CD14-positive monocyte (primary cell): Measurements from ENCODE around the gene RAPGEF5. TPM values are rescaled to one million over a fixed set of nuclear protein-coding genes. Genes with fewer than 3 reads are reported as not detected.

Experiments used
- DNase-seq, 3 donors: peaks; one replicate each; pipeline ENCODE4 v3.0.0-alpha.2; 2011 to 2022
- H2AFZ ChIP-seq: 2 replicates; pipeline ENCODE4 v1.6.0; 2012; ENCODE audit warnings: mild to moderate bottlenecking, low read depth, low read length, inconsistent platforms; ENCODE audit not compliant: insufficient read depth, poor library complexity, severe bottlenecking
- H3K27ac ChIP-seq, 2 donors: 1 replicate in 1 of 2; 2 replicates in 1 of 2; pipeline ENCODE4 v1.5.1; 2012 to 2013; ENCODE audit warnings: low read length in 2 of 2, control low read depth in 1 of 2, inconsistent platforms in 1 of 2, low read depth in 1 of 2, mild to moderate bottlenecking in 1 of 2
- H3K27me3 ChIP-seq, 2 donors: one replicate each; pipeline versions ENCODE4 v1.6.0 to v1.6.1; 2011 to 2013; ENCODE audit warnings: low read length in 2 of 2; ENCODE audit not compliant: control insufficient read depth in 2 of 2, insufficient read depth in 2 of 2
- H3K36me3 ChIP-seq, 2 donors: replicated peaks in 1 of 2; 1 replicate in 1 of 2; 2 replicates in 1 of 2; pipeline versions ENCODE4 v1.5.1 to v1.6.1; 2012 to 2013; ENCODE audit warnings: low read length in 2 of 2, control low read depth in 1 of 2, inconsistent platforms in 1 of 2, mild to moderate bottlenecking in 1 of 2; ENCODE audit not compliant: insufficient read depth in 2 of 2, control insufficient read depth in 1 of 2
- H3K4me1 ChIP-seq, 2 donors: 1 replicate in 1 of 2; 2 replicates in 1 of 2; pipeline versions ENCODE4 v1.5.1 to v1.6.1; 2012 to 2013; ENCODE audit warnings: low read length in 2 of 2, control low read depth in 1 of 2, inconsistent platforms in 1 of 2, mild to moderate bottlenecking in 1 of 2, moderate library complexity in 1 of 2; ENCODE audit not compliant: insufficient read depth in 2 of 2, control insufficient read depth in 1 of 2
- H3K4me2 ChIP-seq: replicated peaks from 2 replicates; pipeline ENCODE3; 2012; ENCODE audit warnings: low read length, moderate library complexity, mild to moderate bottlenecking; ENCODE audit not compliant: poor library complexity, severe bottlenecking; ENCODE audit errors: extremely low read depth
- H3K4me3 ChIP-seq, 3 experiments: fragments of 200-600 bp in 1 of 3; sonication (generic) in 1 of 3; replicated peaks in 1 of 3; 1 replicate in 2 of 3; 2 replicates in 1 of 3; pipeline ENCODE4 v1.5.1; 2011 to 2013; ENCODE audit warnings: low read length in 3 of 3, mild to moderate bottlenecking in 3 of 3, control low read depth in 2 of 3, low read depth in 2 of 3, inconsistent platforms in 1 of 3, moderate library complexity in 1 of 3
- H3K79me2 ChIP-seq: 2 replicates; pipeline ENCODE4 v1.6.0; 2012; ENCODE audit warnings: mild to moderate bottlenecking, control low read depth, inconsistent platforms, low read length, moderate library complexity; ENCODE audit not compliant: insufficient read depth
- H3K9ac ChIP-seq: 2 replicates; pipeline ENCODE4 v1.6.0; 2017; ENCODE audit warnings: low read length, mild to moderate bottlenecking; ENCODE audit not compliant: insufficient read depth, poor library complexity, severe bottlenecking
- H3K9me3 ChIP-seq, 2 donors: replicated peaks in 1 of 2; 1 replicate in 1 of 2; 2 replicates in 1 of 2; pipeline versions ENCODE4 v1.5.1 to v1.6.1; 2012 to 2013; ENCODE audit warnings: low read length in 2 of 2, control low read depth in 1 of 2; ENCODE audit not compliant: control insufficient read depth in 1 of 2, insufficient read depth in 1 of 2
- H4K20me1 ChIP-seq: 2 replicates; pipeline ENCODE4 v1.6.0; 2012; ENCODE audit warnings: mild to moderate bottlenecking, low read length, control low read depth, moderate library complexity; ENCODE audit not compliant: insufficient read depth
- H3K27ac Mint-ChIP-seq, 7 donors: one replicate each; pipeline ENCODE4 v1.8.0; 2020; ENCODE audit warnings: mild to moderate bottlenecking in 7 of 7, mixed read lengths in 7 of 7, moderate library complexity in 6 of 7, inconsistent platforms in 2 of 7
- H3K27me3 Mint-ChIP-seq, 3 donors: one replicate each; pipeline ENCODE4 v1.8.0; 2021 to 2022; ENCODE audit warnings: low read depth in 3 of 3, mild to moderate bottlenecking in 3 of 3, mixed read lengths in 3 of 3, moderate library complexity in 3 of 3, inconsistent platforms in 1 of 3
- H3K36me3 Mint-ChIP-seq, 2 donors: one replicate each; pipeline ENCODE4 v1.8.0; 2020; ENCODE audit warnings: mixed read lengths in 2 of 2, inconsistent platforms in 1 of 2, mild to moderate bottlenecking in 1 of 2
- H3K4me1 Mint-ChIP-seq: one replicate; pipeline ENCODE4 v1.8.0; 2020; ENCODE audit warnings: mild to moderate bottlenecking, mixed read lengths
- H3K4me3 Mint-ChIP-seq, 2 donors: one replicate each; pipeline ENCODE4 v1.8.0; 2020; ENCODE audit warnings: mild to moderate bottlenecking in 2 of 2, mixed read lengths in 2 of 2, moderate library complexity in 1 of 2
- H3K9me3 Mint-ChIP-seq, 7 donors: one replicate each; pipeline ENCODE4 v1.8.0; 2020 to 2022; ENCODE audit warnings: mixed read lengths in 7 of 7, mild to moderate bottlenecking in 6 of 7, moderate library complexity in 6 of 7, inconsistent platforms in 2 of 7
- WGBS: methylation state at CpG from one replicate; pipeline ENCODE4 v1.1.5; 2013; ENCODE audit warnings: missing lambda C conversion rate; ENCODE audit not compliant: insufficient coverage; 5-methylcytosine and 5-hydroxymethylcytosine counted together
- intact Hi-C, 2 donors: fragments of 100-400 bp; cut with micrococcal nuclease; formaldehyde crosslinking; loops; one replicate each; pipeline versions ENCODE4 v1.15.0 to v1.15.1; 2023
- polyA plus RNA-seq, 3 donors: library from polyadenylated mRNA; depleted of rRNA in 1 of 3; unstranded in 2 of 3; stranded (reverse) in 1 of 3; fragments of 300-500 nt in 2 of 3; fragments of >200 nt in 1 of 3; fragmentation: Illumina TruSeq in 2 of 3; gene quantifications; 1 replicate in 2 of 3; 2 replicates in 1 of 3; pipeline ENCODE4 v1.2.3, GENCODE V29; 2012 to 2021
- TF ChIP-seq, protein P1 (sequence below): fragments of 200-600 bp; IDR thresholded peaks from one replicate; pipeline ENCODE4 v1.8.0; 2022; ENCODE audit warnings: antibody characterized with exemption, mild to moderate bottlenecking

RAPGEF5 gene
- polyA plus RNA-seq, 3 donors, result not detected

- DNase-seq, result no peak
- H3K27ac Mint-ChIP-seq, result no peak overlapping the region
- Histone ChIP-seq H4K20me1 (no peaks in the 10 kb centered on the region), H3K4me3 (no peak overlapping the region), H3K27me3 (no peaks in the 10 kb centered on the region), H3K9ac (no peak overlapping the region), H3K27ac (no peak overlapping the region), H3K79me2 (no peaks in the 10 kb centered on the region), H3K4me1 (no peaks in the 10 kb centered on the region), H3K9me3 (no peaks in the 10 kb centered on the region), H3K36me3 (no peaks in the 10 kb centered on the region), H3K4me2 (no peak overlapping the region), H2AFZ (no peak overlapping the region)
- no peaks in the 10 kb centered on the region for H3K36me3 Mint-ChIP-seq
- H3K27me3 Mint-ChIP-seq, result peaks cover 0 to 3% (median 2%) of the 10 kb centered on the region in 3 donors
- intact Hi-C loops, result no loop called here
- no CpG with 5 or more reads among the region's 4 CpGs for WGBS
- H3K4me3 Mint-ChIP-seq, result no peak overlapping the region
- H3K4me1 Mint-ChIP-seq, result no peaks in the 10 kb centered on the region
- peaks cover 0 to 2% (median 0%) of the 10 kb centered on the region in 7 donors for H3K9me3 Mint-ChIP-seq
- TF ChIP-seq, protein P1, sequence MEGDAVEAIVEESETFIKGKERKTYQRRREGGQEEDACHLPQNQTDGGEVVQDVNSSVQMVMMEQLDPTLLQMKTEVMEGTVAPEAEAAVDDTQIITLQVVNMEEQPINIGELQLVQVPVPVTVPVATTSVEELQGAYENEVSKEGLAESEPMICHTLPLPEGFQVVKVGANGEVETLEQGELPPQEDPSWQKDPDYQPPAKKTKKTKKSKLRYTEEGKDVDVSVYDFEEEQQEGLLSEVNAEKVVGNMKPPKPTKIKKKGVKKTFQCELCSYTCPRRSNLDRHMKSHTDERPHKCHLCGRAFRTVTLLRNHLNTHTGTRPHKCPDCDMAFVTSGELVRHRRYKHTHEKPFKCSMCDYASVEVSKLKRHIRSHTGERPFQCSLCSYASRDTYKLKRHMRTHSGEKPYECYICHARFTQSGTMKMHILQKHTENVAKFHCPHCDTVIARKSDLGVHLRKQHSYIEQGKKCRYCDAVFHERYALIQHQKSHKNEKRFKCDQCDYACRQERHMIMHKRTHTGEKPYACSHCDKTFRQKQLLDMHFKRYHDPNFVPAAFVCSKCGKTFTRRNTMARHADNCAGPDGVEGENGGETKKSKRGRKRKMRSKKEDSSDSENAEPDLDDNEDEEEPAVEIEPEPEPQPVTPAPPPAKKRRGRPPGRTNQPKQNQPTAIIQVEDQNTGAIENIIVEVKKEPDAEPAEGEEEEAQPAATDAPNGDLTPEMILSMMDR, result no peak
Measured at GRCh38 chr7:22201186-22201880, 155.6 kb downstream of the RAPGEF5 start.

DNA sequence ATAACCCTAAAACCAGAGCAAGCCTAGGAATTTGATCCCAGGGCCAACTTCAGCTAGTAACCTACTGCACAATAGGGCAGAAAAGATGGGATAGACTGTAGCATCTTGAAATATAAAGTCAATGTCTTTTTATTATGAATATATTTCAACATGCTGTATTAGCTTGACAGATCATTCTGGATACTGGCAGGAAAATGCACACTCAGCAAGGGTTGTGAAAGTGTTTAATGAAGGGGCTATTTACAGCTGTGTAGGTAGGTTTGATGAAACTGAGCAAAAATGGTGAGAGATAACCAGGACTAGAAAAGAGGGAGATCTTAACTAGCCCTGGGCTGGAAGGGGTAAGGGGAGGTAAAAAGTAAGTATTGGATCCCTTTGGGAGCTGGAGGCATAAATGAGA lies 156.2 kb downstream of the RAPGEF5 start:
- TF ChIP-seq, protein P1, result no peak
- intact Hi-C loops, result no loop called here
- Histone ChIP-seq H3K79me2 (no peaks in the 10 kb centered on the region), H2AFZ (no peak overlapping the region), H3K27me3 (no peaks in the 10 kb centered on the region), H4K20me1 (no peaks in the 10 kb centered on the region), H3K36me3 (no peaks in the 10 kb centered on the region), H3K4me2 (no peak overlapping the region), H3K27ac (no peak overlapping the region), H3K9me3 (no peaks in the 10 kb centered on the region), H3K9ac (no peak overlapping the region), H3K4me3 (no peak overlapping the region), H3K4me1 (no peaks in the 10 kb centered on the region)
- H3K36me3 Mint-ChIP-seq, result no peaks in the 10 kb centered on the region
- no peak for DNase-seq
- H3K4me1 Mint-ChIP-seq, result no peaks in the 10 kb centered on the region
- H3K4me3 Mint-ChIP-seq, result no peak overlapping the region
- H3K27me3 Mint-ChIP-seq, result peaks cover 0 to 3% (median 2%) of the 10 kb centered on the region in 3 donors
- peaks cover 0 to 2% (median 0%) of the 10 kb centered on the region in 7 donors for H3K9me3 Mint-ChIP-seq
- H3K27ac Mint-ChIP-seq, result no peak overlapping the region
